ENCODE results near the gene GSTM4.
"Not testable (repeated sequence)": the region's sequence is repeated elsewhere in the genome, so short reads cannot be mapped to it uniquely, and the experiment has no call there.

The GSTM4 gene

GRCh38 chr1:109660691-109661026 lies 4.8 kb downstream of the GSTM4 start:
- not testable (repeated sequence) for FAIRE-seq; DNase-seq (ENCODE audit: low spot score)

- FAIRE-seq (no peak), DNase-seq (ENCODE audit: low spot score) (no peak)
Observed at GRCh38 chr1:109661391-109661790, 5.5 kb downstream of the GSTM4 start.

- no peak for DNase-seq (ENCODE audit: low spot score)
- no peak for FAIRE-seq
Observed at GRCh38 chr1:109664671-109665070, 8.8 kb downstream of the GSTM4 start.

DNA sequence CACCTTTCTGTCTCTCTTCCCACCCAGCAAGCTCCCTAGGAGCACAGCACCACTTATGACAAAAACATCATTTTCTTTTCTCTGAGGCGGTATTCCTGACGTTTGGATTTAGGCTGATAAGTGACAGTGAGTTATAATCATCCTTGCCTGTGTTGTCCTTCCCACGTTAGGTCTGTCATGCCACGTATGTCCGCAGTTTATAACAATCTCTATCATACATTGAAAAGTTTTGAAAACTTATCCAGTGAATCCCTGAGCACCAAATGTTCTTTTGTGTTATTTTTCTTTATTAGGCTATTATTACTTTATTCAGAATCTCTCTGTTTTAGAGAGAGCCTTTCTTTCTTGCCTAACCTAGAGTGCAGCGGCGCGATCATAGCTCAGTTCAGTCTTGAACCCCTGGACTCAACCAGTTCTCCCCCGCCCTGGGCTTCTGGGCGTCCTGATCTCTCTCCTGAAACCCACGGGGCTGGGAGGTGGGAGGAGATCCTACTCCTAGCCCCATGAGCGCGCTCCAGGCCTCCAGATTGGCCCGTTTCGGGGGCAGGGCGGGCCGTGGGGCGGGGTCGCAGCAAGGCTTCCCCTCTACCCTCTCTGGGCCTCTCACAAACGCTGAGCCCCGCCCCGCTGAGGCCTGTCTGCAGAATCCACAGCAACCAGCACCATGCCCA lies 11.7 kb downstream of the GSTM4 start, which contains the start of gene GSTM2:
Gene GSTM2, plus strand, starts transcription at position 606 of the 671 bp plus-strand sequence. Its CDS starts 59 bp downstream, at position 665.
- DNase-seq (ENCODE audit: low spot score), result no peak

GRCh38 chr1:109668123-109668775 lies 12.3 kb downstream of the GSTM4 start:
- FAIRE-seq, result no peak

More for the DNA sequence above, 11.7 kb downstream of the GSTM4 start, which contains the start of gene GSTM2:
- no peak for FAIRE-seq

DNA sequence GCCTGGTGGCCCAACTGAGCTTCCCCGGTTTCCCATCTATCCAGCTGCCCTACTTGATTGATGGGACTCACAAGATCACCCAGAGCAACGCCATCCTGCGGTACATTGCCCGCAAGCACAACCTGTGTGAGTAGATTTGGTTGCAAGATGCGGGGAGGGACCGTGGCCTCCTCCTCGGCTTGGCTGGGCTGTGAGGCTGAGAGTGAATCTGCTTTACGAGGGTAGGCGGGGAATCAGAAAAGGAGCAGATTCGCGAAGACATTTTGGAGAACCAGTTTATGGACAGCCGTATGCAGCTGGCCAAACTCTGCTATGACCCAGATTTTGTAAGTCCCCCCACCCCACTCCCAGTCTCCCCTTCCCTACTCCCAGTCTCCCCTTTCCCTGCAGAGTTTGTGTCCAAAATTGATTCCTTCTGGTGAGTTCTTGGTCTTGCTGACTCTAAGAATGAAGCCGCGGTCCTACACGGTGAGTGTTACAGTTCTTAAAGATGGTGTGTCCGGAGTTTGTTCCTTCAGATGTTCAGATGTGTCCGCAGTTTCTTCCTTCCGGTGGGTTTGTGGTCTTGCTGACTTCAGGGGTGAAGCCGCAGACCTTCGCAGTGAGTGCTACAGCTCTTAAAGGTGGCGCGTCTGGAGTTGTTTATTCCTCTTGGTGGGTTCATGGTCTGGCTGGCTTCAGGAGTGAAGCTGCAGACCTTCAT lies 13.5 kb downstream of the GSTM4 start:
- no peak for DNase-seq (ENCODE audit: low spot score)
- FAIRE-seq, result no peak

More at GRCh38 chr1:109668123-109668775, 12.3 kb downstream of the GSTM4 start:
- DNase-seq (ENCODE audit: low spot score), result no peak

GRCh38 chr1:109669949-109670302 lies 14.0 kb downstream of the GSTM4 start:
- FAIRE-seq, result not testable (repeated sequence)

GRCh38 chr1:109671067-109671466 lies 15.2 kb downstream of the GSTM4 start:
- DNase-seq (ENCODE audit: low spot score) (no peak), FAIRE-seq (no peak)

More at GRCh38 chr1:109669949-109670302, 14.0 kb downstream of the GSTM4 start:
- DNase-seq (ENCODE audit: low spot score), result not testable (repeated sequence)

- not testable (repeated sequence) for FAIRE-seq; DNase-seq (ENCODE audit: low spot score)
Observed at GRCh38 chr1:109673861-109674260, 18.0 kb downstream of the GSTM4 start.

- DNase-seq (ENCODE audit: low spot score); FAIRE-seq: not testable (repeated sequence)
Observed at GRCh38 chr1:109676683-109677381, 20.9 kb downstream of the GSTM4 start.

- FAIRE-seq, result no peak
- no peak for DNase-seq (ENCODE audit: low spot score)
Observed at GRCh38 chr1:109677459-109677858, 21.6 kb downstream of the GSTM4 start.

- FAIRE-seq; DNase-seq (ENCODE audit: low spot score): not testable (repeated sequence)
Observed at GRCh38 chr1:109678637-109679036, 22.7 kb downstream of the GSTM4 start.

DNA sequence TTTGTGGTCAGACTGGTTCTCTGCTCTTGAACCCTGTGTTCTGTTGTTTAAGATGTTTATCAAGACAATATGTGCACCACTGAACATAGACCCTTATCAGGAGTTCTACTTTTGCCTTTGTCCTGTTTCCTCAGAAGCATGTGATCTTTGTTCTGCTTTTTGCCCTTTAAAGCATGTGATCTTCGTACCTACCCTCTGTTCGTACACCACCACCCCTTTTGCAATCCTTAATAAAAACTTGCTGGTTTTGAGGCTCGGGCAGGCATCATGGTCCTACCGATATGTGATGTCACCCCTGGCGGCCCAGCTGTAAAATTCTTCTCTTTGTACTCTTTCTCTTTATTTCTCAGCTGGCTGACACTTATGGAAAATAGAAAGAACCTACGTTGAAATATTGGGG lies 28.9 kb downstream of the GSTM4 start:
- not testable (repeated sequence) for DNase-seq (ENCODE audit: low spot score); FAIRE-seq

DNA sequence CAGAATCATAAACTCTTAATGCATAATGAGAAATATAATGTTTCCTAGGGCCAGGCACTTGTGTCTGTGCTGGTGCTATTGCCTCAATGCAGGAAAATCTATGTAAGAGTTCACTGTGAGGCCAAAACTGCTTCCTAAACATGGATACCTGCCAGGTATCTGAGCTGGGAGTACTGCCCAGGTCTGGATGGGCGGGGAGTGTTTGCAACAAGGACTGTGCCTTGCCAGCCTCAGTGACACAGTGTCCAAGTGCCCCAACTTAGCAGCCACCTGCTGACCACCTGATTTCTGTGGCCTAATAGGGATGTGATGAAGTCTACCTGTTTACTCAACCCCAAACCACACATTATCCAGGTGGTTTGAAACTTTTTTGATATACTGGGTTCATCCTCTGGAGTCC lies 29.5 kb downstream of the GSTM4 start:
- not testable (repeated sequence) for DNase-seq (ENCODE audit: low spot score); FAIRE-seq

GRCh38 chr1:109685890-109686289 lies 30.0 kb downstream of the GSTM4 start:
- FAIRE-seq; DNase-seq (ENCODE audit: low spot score): not testable (repeated sequence)

GRCh38 chr1:109687109-109687508 lies 31.2 kb downstream of the GSTM4 start:
- not testable (repeated sequence) for DNase-seq (ENCODE audit: low spot score); FAIRE-seq

- FAIRE-seq (no peak), DNase-seq (ENCODE audit: low spot score) (no peak)
Observed at GRCh38 chr1:109687641-109688499, 32.0 kb downstream of the GSTM4 start, which contains the start of gene GSTM1. TSS of gene GSTM1 (plus strand) at chr1:109687817. CDS start at chr1:109687874, 57 bp downstream.

- no peak for FAIRE-seq
Observed at GRCh38 chr1:109689844-109690405, 34.0 kb downstream of the GSTM4 start.

GRCh38 chr1:109691759-109692158 lies 35.9 kb downstream of the GSTM4 start:
- DNase-seq (ENCODE audit: low spot score), result no peak
- FAIRE-seq, result no peak

More at GRCh38 chr1:109689844-109690405, 34.0 kb downstream of the GSTM4 start:
- no peak for DNase-seq (ENCODE audit: low spot score)

DNA sequence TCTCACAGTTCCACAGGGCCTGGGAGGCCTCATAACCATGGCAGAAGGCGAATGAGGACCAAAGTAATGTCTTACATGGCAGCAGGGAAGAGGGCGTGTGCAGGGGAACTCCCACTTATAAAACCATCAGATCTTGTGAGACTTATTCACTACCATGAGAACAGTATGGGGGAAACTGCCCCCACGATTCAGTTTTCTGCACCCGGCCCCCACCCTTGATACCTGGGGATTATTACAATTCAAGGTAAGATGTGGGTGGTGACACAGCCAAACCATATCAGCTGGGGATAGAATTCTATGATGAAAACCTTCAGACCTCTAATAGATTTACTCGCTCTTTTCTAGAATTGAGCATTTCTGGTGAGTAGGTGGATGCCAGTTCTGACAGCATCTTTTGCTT lies 38.5 kb downstream of the GSTM4 start:
- not testable (repeated sequence) for FAIRE-seq; DNase-seq (ENCODE audit: low spot score)
